ENCODE data around the gene FRMD4A.
A peak's percentile ranks its signal among the peaks of the same experiment; 100 is the strongest.

Gene FRMD4A

GRCh38 chr10:13651969-13652720 is 678.6 kb downstream of the FRMD4A start:
- peak in 1 of 2 donors; percentile 10 for DNase-seq (ENCODE audit: low read depth in 2 of 2)

- no peak for DNase-seq (ENCODE audit: low read depth in 2 of 2)
These were observed 679.8 kb downstream of the FRMD4A start for GRCh38 chr10:13650961-13651360.

- DNase-seq (ENCODE audit: low read depth in 2 of 2) = no peak
These were observed 680.7 kb downstream of the FRMD4A start for GRCh38 chr10:13649844-13650520.

DNA sequence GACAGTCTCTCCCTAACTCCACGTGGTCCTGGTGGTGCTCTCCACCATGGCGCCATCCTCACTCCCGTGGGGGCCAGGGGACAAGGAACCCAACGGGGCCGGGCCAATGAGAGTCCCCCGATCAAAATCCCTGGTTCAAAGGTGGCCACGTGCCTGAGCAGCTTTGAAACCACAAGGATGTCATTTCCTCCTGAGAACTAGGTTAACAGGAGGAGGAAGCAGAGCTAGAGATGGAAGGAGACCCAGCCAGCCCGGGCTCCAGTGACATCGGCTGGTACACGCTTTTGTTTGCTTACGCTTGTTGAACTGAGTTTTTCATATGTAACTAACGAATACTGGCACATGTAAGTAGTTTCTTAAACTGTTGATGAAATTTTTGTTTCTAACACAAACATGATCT is 682.3 kb downstream of the FRMD4A start:
- DNase-seq (ENCODE audit: low read depth in 2 of 2) = no peak

DNA sequence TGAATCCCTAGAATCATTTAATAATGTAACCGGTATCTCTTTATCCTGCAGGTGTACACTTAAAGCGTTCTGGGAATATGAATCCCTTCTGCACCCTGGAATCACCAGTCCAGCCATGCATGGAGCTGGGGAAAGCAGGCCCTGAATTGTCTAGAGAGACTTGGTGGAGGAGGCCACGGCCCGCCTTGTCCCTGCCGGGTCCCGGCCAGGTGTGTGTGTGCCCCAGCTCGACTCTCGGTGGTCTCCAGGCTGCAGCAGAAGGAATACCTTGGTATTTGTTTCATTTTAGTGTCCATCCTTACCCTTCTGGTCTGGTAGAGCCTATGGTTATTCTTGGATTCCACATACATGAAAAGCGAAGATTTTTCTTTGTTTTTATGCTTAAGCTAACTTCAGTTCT is 685.9 kb downstream of the FRMD4A start:
- DNase-seq (ENCODE audit: low read depth in 2 of 2) = no peak

DNA sequence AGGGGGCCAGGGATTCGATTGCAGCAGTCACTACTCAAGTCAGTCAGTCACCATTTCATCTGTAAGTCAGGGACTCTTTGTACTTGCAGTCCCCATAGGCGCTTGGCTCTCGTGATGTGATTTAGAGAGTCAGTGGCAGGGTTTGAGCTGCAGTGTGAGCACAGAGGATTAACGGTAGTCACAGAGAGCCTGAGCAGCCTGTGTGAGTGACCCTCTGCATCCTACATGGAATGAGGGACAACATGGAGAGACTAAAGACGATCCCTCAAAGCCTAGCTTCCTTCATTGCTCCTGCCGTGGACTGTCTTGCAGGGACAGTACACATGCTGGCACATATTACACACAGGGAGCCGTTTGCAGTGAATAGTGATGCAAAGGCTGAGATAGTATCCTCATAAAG is 687.7 kb downstream of the FRMD4A start:
- DNase-seq (ENCODE audit: low read depth in 2 of 2) = no peak

DNA sequence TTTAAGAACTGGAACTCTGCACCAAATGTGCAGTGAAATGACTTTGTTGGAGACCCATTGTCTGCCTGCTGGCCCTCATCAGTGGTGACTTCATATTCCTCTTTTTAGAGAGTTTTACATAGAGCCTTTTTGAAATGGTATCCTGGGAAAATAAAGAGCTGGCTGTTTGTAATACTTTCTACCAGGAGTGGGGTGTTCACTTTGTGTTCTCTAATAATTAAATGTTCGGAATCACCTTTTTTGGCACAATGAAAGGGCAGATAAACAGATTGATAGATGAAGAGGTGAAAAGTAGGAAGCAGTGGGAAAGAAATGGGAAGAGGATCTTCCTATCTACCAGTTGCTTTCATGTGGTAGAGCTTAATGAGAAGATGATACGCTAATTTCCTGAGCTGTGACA is 688.4 kb downstream of the FRMD4A start:
- DNase-seq (ENCODE audit: low read depth in 2 of 2) = no peak

DNA sequence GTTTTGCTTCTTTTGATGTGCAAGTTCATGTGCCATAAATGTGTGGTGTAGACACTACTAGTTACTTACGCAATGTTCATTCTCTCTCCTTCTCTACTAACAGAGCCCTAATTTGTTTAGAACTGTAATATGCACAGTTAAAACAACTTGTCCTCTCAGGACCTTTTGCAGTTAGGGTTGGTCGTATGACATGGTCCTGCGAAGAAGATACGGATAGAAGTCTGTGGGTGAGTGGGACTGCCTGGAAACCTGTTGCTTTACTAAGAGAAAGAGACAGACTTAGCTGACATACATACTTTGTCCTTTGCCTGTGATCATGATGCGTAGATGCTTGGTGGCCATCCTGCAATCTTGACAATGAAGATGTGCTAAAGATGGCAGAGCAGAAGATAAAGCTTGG is 692.8 kb downstream of the FRMD4A start:
- DNase-seq (ENCODE audit: low read depth in 2 of 2) = no peak

GRCh38 chr10:13637303-13637856 is 693.3 kb downstream of the FRMD4A start:
- DNase-seq (ENCODE audit: low read depth in 2 of 2) = no peak

DNA sequence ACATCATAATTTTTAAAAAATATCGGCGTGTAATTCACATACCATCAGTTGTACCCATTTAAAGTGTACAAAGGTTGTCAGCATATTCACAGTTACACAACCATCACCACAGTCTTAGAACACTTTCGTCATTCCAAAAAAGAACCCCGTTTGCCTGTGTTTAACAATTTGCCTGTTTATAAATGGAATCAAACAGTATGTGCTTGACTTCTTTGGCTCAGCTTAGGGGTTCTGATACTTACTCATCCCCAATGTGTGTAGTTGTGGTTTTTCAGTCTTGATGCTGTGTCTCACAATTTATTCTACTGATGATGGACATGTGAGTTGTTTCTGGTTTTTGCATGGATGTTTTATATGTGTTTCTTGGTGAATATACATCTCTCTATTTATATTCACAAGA is 693.9 kb downstream of the FRMD4A start:
- DNase-seq (ENCODE audit: low read depth in 2 of 2) = no peak

GRCh38 chr10:13634207-13634606 is 696.5 kb downstream of the FRMD4A start:
- no peak for DNase-seq (ENCODE audit: low read depth in 2 of 2)

GRCh38 chr10:13633689-13634088 is 697.0 kb downstream of the FRMD4A start:
- no peak for DNase-seq (ENCODE audit: low read depth in 2 of 2)

- no peak for DNase-seq (ENCODE audit: low read depth in 2 of 2)
These were observed 697.8 kb downstream of the FRMD4A start for GRCh38 chr10:13632884-13633440.

GRCh38 chr10:13632440-13632839 is 698.3 kb downstream of the FRMD4A start:
- DNase-seq (ENCODE audit: low read depth in 2 of 2) = no peak

DNA sequence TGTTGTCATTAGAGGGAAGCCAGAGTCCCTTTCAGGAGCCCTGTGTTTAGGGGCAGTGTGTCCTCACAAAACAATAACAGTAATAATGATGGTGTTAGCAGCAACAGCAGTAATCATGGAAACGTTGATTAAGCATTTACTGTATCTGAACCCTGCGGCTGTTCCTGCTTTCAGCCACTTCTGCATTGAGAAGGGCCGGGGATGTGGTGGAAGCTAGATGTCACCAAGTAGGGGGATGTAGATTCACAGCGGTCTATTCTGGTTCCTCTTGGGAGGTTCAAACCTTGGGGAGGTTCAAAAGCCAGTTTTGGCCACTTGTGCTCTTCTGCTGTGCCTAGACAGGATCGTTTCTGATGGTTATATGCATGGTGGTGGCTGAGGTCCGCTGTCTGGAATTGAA is 699.1 kb downstream of the FRMD4A start:
- DNase-seq (ENCODE audit: low read depth in 2 of 2) = no peak

GRCh38 chr10:13630231-13630630 is 700.5 kb downstream of the FRMD4A start:
- no peak for DNase-seq (ENCODE audit: low read depth in 2 of 2)

DNA sequence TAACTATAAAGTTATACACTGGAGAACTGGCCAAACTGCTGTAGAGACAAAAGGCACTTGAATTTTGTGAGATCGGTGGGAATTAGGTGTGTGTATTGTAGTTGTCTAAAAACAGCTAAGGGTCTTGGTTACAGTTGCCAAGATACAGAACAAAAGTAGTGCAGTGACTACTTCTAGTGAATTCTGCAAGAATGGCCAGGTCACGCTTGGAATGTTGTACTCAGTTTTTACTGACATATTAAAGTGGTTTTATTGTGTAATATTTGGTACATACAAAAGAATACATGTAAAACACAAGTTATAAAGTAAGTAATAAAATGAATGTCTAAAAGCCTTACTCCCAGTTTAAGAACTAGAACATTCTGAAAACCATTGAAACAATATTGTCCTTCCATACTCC is 701.6 kb downstream of the FRMD4A start:
- DNase-seq (ENCODE audit: low read depth in 2 of 2) = no peak

GRCh38 chr10:13628661-13629060 is 702.1 kb downstream of the FRMD4A start:
- no peak for DNase-seq (ENCODE audit: low read depth in 2 of 2)

GRCh38 chr10:13627459-13628310 is 703.0 kb downstream of the FRMD4A start:
- DNase-seq (ENCODE audit: low read depth in 2 of 2) = no peak

DNA sequence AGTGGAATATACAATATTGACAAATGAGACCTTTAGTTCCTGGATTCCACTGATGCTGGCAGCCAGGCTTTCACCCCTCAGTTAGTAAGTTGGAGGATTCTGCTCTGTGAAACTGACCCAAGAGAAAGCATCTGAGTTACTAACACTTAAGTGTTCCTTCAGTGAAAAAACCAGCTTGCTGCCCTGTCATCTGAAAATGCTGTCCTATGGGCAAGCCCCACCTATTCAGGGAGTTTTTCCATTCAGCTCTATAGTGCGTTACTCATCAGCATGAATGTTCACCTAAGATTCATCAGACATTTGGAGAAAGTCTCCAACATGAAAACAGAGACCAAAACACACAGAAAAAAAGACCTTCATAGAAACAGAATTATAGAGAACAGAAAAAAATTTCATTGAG is 706.1 kb downstream of the FRMD4A start:
- no peak for DNase-seq (ENCODE audit: low read depth in 2 of 2)

GRCh38 chr10:13621931-13622330 is 708.8 kb downstream of the FRMD4A start:
- DNase-seq (ENCODE audit: low read depth in 2 of 2) = no peak

DNA sequence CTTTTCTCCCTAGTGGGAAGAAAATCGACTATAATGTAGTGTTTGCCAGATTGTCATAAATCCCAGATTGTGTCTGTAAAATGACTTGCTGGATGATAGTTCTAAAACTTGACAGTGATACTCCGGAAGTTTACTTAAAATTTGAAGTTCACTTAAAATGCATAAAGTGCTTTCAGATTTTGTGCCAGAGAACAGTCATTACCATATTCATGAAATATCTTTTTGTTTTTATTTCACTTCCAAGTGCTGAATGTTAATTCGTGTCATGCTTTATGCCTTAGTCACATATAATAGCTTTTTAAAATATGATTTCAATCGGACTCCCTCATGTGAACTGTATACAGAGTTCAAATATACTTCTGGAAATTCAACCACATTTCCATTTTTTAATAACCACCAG is 713.6 kb downstream of the FRMD4A start:
- no peak for DNase-seq (ENCODE audit: low read depth in 2 of 2)

Measured in stimulated activated CD4-positive, alpha-beta T cell treated with anti-CD3 and anti-CD28 coated beads, Interleukin-15, amount 100 ng/mL, for 48 hours (primary cell).